Suprapubic skin (tissue), 4 donors: Measurements from ENCODE around the gene RFX8. TPM values are rescaled to one million over a fixed set of nuclear protein-coding genes. Genes with fewer than 3 reads are reported as not detected.
A peak's percentile ranks its signal among the peaks of the same experiment; 100 is the strongest.

Experiments
- DNase-seq, 2 donors: peaks; one replicate each; pipeline ENCODE4 v3.0.0-alpha.2; 2019; ENCODE audit warnings: low spot score in 2 of 2
- H3K27ac ChIP-seq: fragments of 200-600 bp; sonication (generic); one replicate; pipeline ENCODE4 v1.5.1; 2019
- H3K27me3 ChIP-seq: fragments of 200-600 bp; sonication (generic); one replicate; pipeline ENCODE4 v1.5.1; 2019
- H3K36me3 ChIP-seq: fragments of 200-600 bp; sonication (generic); one replicate; pipeline ENCODE4 v1.5.1; 2019
- H3K4me1 ChIP-seq: fragments of 200-600 bp; sonication (generic); one replicate; pipeline ENCODE4 v1.5.1; 2019
- H3K4me3 ChIP-seq: fragments of 200-600 bp; sonication (generic); one replicate; pipeline ENCODE4 v1.5.1; 2019; ENCODE audit warnings: mild to moderate bottlenecking
- H3K9me3 ChIP-seq: fragments of 200-600 bp; sonication (generic); one replicate; pipeline ENCODE4 v1.5.1; 2019
- EP300 ChIP-seq: sonication (generic); formaldehyde crosslinking; IDR thresholded peaks from one replicate; pipeline ENCODE4 v1.6.1; 2017; ENCODE audit warnings: antibody characterized with exemption
- POLR2A ChIP-seq, 2 donors: fragments of 450-650 bp; IDR thresholded peaks; one replicate each; pipeline ENCODE4 v1.6.1; 2017; ENCODE audit warnings: antibody characterized with exemption in 2 of 2, mild to moderate bottlenecking in 2 of 2, moderate library complexity in 2 of 2
- POLR2AphosphoS5 ChIP-seq, 3 donors: sonication (generic); formaldehyde crosslinking; IDR thresholded peaks; one replicate each; pipeline ENCODE4 v1.6.1; 2017; ENCODE audit warnings: antibody characterized with exemption in 3 of 3
- WGBS: methylation state at CpG from one replicate; pipeline ENCODE4 v1.1.5; 2018; 5-methylcytosine and 5-hydroxymethylcytosine counted together
- total RNA-seq, 4 donors: library from RNA; depleted of rRNA; stranded (reverse); fragments of >200 nt; gene quantifications; one replicate each; pipeline ENCODE4 v1.1.0, GENCODE V29; 2016
- TF ChIP-seq, protein P1 (sequence below), 2 donors: fragments of 200-600 bp in 1 of 2; fragments of 450-650 bp in 1 of 2; sonication (generic) in 1 of 2; IDR thresholded peaks; one replicate each; pipeline ENCODE4 v1.5.1; 2016 to 2019; ENCODE audit warnings: antibody characterized with exemption in 2 of 2, mild to moderate bottlenecking in 1 of 2, moderate library complexity in 1 of 2

The RFX8 gene
- total RNA-seq, 4 donors from 2014 or later: 0.70 TPM; not detected in 3

DNA sequence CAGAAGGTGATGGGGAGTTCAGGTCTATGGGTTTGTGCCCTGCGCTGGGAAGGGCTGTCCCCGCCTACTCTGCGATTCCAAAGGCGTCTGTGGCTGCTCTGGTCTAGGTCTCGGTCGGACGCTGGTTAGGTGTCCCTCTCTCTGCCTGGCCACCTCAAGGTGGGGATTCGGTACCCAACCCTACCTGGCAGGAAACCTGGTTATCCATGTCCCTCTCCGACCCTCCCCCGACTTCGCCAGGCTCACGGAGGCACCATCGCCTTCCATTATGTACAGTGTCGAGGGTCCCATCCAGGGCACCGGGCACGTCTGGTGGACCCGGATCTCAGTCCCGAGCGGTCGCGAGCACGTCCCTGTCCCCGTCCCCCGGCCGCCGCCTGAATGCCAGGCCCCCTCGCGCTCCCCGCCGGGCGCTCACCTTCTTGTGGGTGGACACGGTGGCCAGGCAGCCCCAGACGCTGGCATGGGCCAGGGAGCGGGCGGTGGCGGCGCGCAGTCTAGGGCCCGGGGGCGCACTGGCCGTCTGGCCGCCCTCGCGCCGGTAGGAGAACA is 88.2 kb downstream of the RFX8 start:
- TF ChIP-seq POLR2A (IDR thresholded peaks at IDR 0.05) (no peak), EP300 (no peak), POLR2AphosphoS5 (IDR thresholded peaks at IDR 0.05) (no peak)
- TF ChIP-seq, protein P1, sequence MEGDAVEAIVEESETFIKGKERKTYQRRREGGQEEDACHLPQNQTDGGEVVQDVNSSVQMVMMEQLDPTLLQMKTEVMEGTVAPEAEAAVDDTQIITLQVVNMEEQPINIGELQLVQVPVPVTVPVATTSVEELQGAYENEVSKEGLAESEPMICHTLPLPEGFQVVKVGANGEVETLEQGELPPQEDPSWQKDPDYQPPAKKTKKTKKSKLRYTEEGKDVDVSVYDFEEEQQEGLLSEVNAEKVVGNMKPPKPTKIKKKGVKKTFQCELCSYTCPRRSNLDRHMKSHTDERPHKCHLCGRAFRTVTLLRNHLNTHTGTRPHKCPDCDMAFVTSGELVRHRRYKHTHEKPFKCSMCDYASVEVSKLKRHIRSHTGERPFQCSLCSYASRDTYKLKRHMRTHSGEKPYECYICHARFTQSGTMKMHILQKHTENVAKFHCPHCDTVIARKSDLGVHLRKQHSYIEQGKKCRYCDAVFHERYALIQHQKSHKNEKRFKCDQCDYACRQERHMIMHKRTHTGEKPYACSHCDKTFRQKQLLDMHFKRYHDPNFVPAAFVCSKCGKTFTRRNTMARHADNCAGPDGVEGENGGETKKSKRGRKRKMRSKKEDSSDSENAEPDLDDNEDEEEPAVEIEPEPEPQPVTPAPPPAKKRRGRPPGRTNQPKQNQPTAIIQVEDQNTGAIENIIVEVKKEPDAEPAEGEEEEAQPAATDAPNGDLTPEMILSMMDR (IDR thresholded peaks at IDR 0.05): no peak
- WGBS: 3% methylated on average over 8 of the region's 45 CpGs
- no peak overlapping the region for H3K27ac ChIP-seq
- no peaks in the 10 kb centered on the region for H3K36me3 ChIP-seq
- H3K4me1 ChIP-seq: peaks cover 19% of the 10 kb centered on the region
- peak in 1 of 2 donors; percentile 69 for DNase-seq
- peaks cover 45% of the 10 kb centered on the region for H3K27me3 ChIP-seq
- H3K9me3 ChIP-seq: no peaks in the 10 kb centered on the region
- H3K4me3 ChIP-seq: peak overlapping the region; percentile 63

DNA sequence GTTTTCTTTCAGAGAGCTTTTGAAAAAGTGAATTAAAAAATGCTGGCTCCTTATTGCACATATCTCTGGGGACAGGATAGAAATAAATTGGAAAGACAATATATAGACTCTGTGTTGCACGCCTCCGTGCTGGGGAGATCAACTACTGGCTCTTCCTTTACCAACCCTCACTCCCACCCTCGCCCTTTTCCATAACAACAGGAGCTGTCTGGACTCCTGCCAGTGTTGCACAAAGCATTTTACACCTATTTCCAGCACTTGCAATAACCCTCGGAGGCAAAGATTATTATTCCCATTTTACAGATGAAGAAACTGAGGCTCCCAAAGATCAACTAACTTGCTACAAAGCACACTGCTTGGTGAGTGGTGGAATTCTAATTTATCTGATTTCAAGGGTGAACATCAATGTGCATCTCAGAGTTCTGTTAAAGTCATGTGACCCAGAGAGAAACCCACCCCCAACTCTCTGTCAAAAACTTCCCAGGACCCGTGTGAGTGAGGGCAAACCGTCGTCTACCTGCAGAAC is 91.8 kb downstream of the RFX8 start:
- no peaks in the 10 kb centered on the region for H3K36me3 ChIP-seq
- DNase-seq: no peak
- no peak overlapping the region for H3K27ac ChIP-seq
- H3K27me3 ChIP-seq: peaks cover 38% of the 10 kb centered on the region
- WGBS: 79% methylated on average over 7 of the region's 7 CpGs
- H3K4me1 ChIP-seq: peaks cover 17% of the 10 kb centered on the region
- TF ChIP-seq, protein P1 (IDR thresholded peaks at IDR 0.05): no peak
- TF ChIP-seq POLR2AphosphoS5 (IDR thresholded peaks at IDR 0.05) (no peak), EP300 (no peak), POLR2A (IDR thresholded peaks at IDR 0.05) (no peak)
- no peaks in the 10 kb centered on the region for H3K9me3 ChIP-seq
- no peak overlapping the region for H3K4me3 ChIP-seq

DNA sequence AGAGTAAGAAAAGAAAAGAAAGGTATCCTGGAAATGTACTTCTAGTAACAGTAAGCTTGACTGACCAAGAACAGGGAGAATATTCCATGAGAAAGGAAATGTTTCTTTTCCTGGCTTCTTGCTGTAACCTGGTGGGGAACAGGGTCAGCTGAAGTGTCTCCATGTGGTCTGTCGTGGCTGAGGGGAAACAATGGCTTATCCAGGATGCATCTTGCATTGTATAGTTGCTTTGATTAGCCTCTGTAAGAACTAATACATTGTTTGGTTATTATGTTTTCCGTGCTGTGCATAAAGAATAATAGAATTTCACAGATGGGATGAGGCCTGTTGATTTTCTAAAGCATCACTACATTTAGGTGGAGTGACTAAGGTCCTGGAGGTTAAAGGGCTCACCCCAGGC is 92.5 kb downstream of the RFX8 start:
- peaks cover 11% of the 10 kb centered on the region for H3K4me1 ChIP-seq
- 75% methylated on average over 2 of the region's 2 CpGs for WGBS
- TF ChIP-seq POLR2AphosphoS5 (IDR thresholded peaks at IDR 0.05) (no peak), POLR2A (IDR thresholded peaks at IDR 0.05) (no peak), EP300 (no peak)
- TF ChIP-seq, protein P1 (IDR thresholded peaks at IDR 0.05): no peak
- H3K9me3 ChIP-seq: no peaks in the 10 kb centered on the region
- no peak overlapping the region for H3K4me3 ChIP-seq
- H3K27me3 ChIP-seq: peaks cover 31% of the 10 kb centered on the region
- H3K27ac ChIP-seq: no peak overlapping the region
- DNase-seq: no peak
- no peaks in the 10 kb centered on the region for H3K36me3 ChIP-seq

DNA sequence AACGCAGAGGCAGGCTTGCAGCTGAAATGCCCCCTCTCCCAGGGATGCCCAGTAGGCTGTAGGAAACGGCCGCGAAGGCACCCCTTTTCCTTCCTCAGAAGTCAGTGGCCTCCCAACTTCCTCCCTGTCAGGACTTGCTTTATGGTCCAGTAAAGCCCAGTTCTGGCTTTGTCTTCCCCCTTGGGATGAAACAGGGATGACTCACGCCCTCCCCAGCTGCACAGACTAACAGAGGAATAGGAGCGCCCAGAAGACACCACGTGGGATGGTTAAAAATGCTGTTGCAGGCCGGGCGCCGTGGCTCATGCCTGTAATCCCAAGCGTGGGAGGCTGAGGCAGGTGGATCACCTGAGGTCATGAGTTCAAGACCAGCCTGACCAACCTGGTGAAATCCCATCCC is 94.5 kb downstream of the RFX8 start:
- Histone ChIP-seq H3K27ac (no peak overlapping the region), H3K4me3 (no peak overlapping the region), H3K9me3 (no peaks in the 10 kb centered on the region), H3K4me1 (no peaks in the 10 kb centered on the region), H3K27me3 (peaks cover 14% of the 10 kb centered on the region), H3K36me3 (no peaks in the 10 kb centered on the region)
- 54% methylated on average over 7 of the region's 11 CpGs for WGBS
- TF ChIP-seq POLR2A (IDR thresholded peaks at IDR 0.05): no peak
- no peak for TF ChIP-seq EP300
- TF ChIP-seq, protein P1 (IDR thresholded peaks at IDR 0.05): no peak
- DNase-seq: no peak

DNA sequence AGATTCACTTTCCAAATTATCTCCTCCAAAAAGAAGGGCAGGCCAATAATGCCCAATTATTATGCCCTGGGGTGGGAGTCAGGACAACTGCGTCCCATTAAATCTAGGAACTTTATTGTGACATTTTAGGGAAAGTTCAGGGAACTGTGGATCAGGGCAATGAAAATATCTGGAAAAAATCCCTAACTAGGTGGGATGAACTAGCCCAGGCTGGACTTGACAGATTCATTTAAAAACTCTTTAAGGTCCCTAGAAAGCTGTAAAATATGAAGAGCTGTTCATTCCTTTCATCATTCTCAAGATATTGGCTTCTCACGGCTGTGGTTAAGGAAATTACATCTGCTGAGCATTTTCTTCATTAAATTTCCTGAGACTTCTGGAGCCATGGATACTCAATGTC is 95.8 kb downstream of the RFX8 start:
- TF ChIP-seq, protein P1 (IDR thresholded peaks at IDR 0.05): no peak
- TF ChIP-seq EP300 (no peak), POLR2AphosphoS5 (IDR thresholded peaks at IDR 0.05) (no peak), POLR2A (IDR thresholded peaks at IDR 0.05) (no peak)
- no peaks in the 10 kb centered on the region for H3K9me3 ChIP-seq
- 90% methylated on average over 2 of the region's 2 CpGs for WGBS
- no peak overlapping the region for H3K4me3 ChIP-seq
- no peak for DNase-seq
- H3K27me3 ChIP-seq: peaks cover 7% of the 10 kb centered on the region
- no peak overlapping the region for H3K27ac ChIP-seq
- no peaks in the 10 kb centered on the region for H3K36me3 ChIP-seq
- H3K4me1 ChIP-seq: no peaks in the 10 kb centered on the region
